HG03025 (cell line): ENCODE data around the gene CXXC5.
"Not testable (repeated sequence)": the region's sequence is repeated elsewhere in the genome, so short reads cannot be mapped to it uniquely, and the experiment has no call there.

Experiments
- ATAC-seq: cut with Tn5 transposase; IDR thresholded peaks from one replicate; pipeline ENCODE4 v1.9.1; 2021; ENCODE audit warnings: mild to moderate bottlenecking, moderate library complexity; ENCODE audit not compliant: unreplicated experiment, low FRiP score

The CXXC5 gene

DNA sequence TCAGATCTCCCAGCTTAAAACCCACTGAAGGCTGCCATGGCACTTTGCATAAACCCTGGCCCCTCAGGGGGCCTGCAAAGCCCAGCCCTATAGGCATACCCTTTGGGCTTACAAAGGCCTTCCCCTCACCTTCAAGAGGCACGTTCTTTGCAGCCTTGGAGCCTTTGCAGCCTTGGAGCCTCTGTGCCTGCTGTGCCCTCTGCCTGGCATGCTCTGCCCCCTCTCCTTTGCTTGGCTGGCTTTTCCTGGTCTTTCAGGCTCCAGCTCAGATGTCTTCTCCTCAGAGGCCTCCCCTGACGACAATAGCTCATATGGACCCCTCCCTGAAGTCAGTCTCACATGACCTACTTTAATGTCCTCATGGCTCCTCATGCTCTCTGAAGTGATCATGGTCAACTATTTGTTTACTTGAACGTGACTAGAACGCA is 60.3 kb downstream of the CXXC5 start:
- ATAC-seq, result no peak

DNA sequence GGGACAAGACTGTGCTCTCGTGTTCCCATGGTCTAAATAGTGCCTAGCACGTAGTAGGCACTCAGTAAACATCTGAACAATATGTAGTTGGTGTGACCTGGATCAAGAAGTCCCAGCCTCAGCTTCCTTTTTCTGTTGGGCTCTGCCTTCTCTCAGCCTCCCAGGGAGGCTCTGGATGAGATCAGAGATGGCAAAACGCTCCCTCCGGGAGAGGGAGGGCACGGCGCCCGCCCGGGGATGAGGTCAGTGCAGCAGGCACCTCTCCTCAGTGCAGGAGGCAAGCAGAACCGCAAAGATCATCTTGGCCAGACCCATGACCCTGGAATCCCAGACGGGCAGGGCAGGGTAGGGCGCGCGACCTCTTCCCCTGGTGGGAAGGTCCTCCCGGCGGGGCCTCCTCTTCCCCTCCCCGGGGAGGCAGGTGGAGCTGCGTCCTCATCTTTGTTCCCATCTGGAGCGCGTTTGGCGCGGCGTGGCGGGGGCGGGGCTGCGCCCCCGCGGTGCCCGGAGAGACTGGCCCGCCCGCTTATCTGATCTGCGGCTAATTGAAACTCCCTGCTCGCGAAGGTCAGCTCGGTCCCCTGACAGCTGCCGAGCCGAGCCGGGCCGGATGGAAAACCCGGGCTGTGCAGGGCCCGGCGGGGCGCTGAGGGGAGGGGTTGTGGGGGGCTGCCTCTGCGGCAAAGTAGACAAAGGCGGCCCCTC is 60.9 kb downstream of the CXXC5 start:
- ATAC-seq, result no peak

DNA sequence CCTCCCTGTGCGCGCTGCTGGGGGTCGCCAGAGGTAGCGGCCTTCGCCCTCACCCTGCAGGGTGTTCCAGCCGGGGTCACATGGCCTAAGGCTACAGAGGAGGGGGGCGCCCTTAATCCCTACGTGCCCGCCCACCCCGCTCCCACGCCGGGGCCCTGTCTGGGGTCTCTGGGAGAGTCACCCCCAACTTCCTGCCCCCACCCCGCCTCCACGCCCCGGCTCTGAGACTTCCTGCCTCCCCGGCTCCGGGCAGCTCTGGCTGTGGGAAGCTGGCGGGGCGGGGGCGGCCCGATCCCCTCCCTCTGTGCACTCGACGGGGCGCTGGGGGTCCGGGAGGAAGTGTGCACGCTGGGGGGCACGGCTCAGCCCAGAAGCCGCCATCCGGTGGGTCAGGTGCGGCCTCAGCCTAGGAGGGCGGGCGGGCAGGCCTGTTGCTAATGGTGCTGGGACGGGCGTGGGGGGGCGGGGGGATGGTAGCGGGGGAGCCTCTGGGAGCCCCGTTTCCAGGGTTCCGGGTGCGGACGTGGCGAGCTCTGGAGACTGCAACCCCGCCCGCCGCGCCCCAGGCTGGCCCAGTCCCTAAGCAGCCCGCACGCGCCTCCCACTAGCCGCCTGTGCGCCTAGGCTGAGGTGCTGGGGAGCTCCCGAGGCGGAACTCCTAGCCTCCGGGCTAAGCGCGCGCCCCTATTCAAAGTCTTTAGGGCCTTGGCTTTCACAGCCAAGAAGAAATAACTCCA is 61.6 kb downstream of the CXXC5 start:
- ATAC-seq, result no peak

DNA sequence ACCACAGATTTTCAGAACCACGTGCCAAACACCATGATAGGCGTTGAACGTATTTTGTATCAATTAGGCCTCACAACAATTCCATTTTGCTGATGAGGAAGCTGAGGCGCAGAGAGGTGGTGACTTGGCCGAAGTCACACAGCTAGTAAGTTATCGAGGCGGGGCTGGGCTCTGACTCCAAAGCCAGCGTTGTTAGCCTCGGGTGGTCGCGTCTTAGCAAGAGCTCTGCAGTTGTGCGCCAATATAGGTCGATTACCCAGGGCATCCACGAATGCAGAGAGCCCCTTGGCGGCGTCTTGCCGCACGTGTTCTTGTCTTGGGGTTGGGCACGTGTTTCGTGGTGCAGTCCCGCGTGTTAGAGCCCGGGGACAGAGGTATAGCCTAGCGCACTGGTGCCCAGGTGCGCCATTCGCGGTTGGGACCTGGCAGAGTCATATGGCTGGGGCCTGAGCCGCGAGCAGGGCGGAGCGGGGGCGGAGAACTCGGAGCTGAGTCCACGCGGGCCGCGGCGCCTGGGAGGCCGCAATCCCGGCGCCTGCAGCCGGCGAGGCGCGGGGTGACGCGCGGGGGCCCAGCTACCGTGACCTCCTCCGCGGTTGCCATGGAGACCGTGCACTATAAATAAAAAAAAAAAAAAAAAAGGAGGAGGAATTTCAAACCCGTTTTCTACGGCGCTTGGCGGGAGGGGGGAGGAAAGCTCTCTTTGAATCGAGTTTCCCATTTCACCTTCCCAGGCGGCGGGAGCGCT is 62.3 kb downstream of the CXXC5 start:
- no peak for ATAC-seq

DNA sequence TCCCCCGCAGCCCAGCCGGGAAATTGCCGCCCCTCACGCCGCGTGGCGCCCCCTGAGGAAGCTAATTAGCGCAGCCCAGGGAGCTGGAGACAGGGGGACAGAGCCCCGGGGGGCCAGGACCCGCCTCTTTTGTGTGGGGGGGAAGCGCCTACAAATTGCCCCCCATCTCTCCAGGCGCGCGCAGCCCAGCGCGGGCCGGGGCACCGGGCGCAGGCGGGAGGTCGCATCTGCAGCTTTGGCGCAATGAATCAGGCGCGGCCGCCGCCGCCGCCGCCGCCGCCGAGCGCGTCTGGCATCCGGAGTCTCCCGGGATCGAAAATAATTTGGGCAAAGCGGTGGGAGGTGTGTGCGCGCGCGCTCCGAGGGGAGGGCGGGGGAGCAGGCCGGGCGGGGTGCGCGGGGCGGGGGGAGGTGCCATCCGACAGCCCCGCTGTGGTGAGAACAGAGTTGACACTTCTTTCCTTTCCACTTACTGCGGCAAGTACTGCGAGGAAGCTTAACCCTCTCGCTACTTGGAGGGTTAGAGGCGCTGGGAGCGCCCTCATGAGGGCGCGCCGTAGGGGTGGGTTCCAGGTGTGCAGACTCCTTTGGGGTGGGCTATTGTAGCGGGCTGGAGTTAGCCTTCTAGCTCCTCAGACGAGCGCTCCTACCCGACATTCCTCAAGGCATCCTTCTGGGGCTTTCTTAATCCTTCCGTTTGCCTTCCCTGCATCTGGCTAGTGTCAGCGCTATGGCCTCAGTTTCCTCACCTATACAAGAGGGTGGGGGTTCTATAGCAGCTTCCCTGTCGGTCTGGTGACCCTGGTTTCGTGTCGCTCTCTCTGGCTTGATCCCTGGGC is 63.1 kb downstream of the CXXC5 start:
- ATAC-seq, result no peak

DNA sequence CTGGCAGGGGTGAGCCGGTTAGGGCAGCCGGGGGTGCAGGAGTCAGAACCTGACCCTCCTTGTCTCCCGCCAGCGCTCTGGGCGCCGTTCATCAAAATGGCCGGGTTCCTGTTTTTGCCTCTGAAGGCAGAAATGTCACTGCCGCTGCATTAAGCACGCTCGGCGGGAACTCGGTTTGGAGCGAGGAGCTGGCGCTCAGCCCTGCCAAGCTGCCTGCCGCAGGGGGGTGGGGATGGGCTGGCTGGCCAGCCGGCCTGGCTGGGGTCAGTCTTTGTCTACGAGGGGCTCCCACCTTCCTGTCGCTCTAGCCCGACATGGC is 63.7 kb downstream of the CXXC5 start:
- no peak for ATAC-seq

DNA sequence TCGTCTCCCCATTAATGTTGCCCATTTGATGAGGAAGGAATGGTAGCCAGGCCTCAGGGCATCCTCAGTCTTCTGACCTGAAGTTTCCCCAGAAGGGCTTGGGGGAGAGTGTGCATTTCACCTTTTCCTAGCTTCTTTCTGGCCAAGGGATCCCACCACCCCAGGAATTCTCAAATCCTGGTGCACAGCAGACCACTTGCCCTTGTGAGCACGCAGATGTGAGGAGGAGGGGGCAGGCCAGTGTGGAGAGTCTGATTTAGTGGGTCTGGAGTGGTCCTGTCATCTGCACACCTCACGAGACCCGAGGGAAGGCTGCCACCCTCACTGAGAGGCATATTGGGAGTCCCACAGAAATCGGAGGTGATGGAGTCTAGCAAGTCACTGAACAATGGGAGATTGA is 64.3 kb downstream of the CXXC5 start:
- no peak for ATAC-seq

DNA sequence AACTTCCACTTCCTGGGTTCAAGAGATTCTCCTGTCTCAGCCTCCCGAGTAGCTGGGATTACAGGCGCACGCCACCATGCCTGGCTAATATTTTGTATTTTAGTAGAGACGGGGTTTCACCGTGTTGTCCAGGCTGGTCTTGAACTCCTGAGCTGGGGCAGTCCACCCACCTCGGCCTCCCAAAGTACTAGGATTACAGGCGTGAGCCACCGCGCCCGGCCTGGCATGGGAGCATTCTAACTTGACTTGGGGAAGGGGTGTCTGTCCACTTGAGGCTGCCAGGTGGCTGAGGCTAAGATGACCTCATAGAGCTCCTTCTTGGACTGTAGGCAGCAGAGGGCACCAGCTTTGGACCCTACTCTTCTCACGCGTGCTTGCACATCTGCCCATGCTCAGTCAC is 65.7 kb downstream of the CXXC5 start:
- ATAC-seq, result not testable (repeated sequence)

DNA sequence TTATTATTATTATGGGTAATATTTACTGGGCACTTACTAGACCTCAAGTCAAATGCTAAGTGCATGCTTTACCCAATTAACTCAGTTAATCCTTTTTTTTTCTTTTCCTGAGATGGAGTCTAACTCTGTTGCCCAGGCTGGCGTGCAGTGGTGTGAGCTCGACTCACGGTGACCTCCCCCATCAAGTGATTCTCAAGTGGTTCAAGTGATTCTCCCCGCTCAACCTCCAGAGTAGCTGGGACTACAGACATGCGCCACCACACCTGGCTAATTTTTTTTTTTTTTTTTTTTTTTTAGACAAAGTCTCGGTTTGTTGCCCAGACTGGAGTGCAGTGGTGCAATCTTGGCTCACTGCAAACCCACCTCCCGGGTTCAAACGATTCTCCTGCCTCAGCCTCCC is 69.1 kb downstream of the CXXC5 start:
- ATAC-seq, result no peak

DNA sequence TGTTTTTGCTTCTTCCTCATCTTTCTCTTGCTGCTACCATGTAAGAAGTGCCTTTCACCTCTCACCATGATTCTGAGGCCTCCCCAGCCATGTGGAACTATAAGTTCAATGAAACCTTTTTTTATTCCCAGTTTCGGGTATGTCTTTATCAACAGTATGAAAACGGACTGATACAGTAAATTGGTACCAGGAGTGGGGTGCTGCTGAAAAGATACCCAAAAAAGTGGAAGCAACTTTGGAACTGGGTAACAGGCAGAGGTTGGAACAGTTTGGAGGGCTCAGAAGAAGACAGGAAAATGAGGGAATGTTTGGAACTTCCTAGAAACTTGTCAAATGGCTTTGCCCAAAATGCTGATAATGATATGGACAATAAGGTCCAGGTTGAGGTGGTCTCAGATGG is 70.3 kb downstream of the CXXC5 start:
- not testable (repeated sequence) for ATAC-seq

DNA sequence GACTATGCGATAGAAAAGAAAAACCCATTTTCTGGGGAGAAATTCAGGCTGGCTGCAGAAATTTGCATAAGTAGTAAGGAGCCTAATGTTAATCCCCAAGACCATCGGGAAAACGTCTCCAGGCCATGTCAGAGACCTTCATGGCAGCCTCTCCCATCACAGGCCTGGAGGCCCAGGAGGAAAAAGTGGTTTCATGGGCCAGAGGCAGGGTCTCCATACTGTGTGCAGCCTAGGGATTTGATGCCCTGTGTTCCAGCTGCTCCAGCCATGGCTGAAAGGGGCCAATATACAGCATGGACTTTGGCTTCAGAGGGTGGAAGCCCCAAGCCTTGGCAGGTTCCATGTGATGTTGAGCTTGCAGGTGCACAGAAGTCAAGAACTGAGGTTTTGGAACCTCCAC is 71.8 kb downstream of the CXXC5 start:
- not testable (repeated sequence) for ATAC-seq

DNA sequence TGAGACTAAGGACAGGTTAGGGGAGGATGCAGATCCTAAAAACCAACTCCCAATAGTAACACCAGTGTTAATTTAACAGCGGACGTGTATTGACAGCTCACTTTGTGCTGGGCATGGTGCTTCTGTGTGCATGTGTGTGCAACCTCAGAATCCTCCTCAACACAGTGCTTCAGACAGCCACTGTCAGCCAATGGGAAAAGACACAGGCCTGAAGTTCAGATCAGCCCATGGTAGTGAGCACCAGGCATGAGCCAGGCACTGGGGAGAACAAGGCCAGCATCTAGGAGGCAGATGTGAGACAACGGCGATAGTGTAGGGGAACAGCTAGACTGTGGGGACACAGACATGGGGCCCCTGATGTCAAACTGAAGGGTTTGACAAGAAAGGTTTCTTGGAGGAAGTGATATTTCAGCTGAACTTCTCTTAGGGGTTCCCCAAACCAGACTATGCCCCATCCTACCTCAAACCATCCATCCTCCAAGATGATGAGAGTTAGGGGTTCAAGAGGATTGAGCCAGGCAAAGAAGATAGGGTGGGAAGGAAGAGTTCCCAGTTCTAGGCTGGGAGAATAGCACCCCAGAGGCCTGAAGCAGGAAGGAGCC is 75.9 kb downstream of the CXXC5 start:
- no peak for ATAC-seq

DNA sequence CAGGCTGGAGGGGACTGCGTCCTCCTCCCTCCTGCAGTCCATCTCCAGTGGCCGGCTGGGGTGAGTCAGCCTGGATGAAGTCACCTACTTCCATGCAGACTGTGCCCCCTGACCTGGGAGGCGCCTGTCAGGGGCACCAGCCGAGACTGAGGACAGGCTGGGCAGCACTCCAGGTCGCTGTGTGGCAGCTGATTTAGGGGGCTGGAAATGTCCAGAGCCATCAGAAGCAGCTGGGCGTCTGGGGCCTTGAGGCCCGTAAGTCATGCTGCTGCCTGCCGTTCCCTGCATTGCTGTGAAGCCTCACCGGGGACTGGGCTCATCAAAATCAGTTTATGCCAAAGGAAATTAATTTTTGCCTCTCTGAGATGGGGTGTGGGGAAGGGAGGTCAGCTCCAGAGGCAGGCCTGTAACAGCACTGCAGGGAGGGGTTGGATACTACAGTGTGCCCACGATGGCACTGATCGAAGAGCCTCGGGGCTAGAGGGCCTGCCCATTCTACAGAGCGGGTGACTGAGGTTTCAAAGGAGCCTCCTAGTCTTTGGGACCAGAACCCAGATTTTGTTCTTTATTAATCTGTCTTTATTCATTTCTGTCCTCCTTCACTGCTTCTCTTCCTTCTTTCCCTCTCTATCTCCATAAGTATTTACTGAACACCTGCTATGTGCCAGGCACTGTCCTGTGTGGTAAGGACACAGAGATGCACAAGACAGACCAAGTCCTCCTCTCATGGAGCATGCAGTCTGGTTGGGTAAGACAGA is 77.1 kb downstream of the CXXC5 start:
- no peak for ATAC-seq

DNA sequence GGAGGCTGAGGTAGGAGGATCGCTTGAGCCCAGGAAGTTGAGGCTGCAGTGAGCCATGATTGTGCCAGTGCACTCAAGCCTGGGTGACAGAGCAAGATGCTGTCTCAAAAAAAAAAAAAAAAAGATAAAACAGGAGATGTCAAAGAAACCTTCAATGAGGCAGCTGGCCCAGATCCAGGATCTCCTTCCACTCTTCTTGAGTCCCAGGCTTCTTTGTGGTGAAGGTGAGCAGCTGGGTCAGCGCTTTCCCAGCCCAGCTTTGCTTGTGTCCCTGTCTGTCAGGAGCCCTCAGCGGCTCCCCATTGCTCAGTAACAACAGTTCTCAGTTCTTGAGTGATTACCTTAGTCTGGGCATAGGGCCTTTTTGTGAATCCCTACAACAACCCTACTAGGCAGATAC is 78.1 kb downstream of the CXXC5 start:
- no peak for ATAC-seq

DNA sequence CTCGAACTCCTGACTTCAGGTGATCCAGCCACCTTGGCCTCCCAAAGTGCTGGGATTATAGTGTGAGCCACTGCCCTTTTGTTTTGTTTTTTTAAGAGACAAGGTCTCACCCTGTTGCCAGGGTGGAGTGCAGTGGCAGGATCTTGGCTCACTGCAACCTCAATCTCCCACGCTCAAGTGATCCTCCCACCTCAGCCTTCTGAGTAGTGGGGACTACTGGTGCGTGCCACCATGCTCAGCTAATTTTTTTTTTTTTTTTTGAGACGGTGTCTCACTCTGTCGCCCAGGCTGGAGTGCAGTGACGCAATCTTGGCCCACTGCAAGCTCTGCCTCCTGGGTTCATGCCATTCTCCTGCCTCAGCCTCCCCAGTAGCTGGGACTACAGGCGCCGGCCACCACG is 79.5 kb downstream of the CXXC5 start:
- not testable (repeated sequence) for ATAC-seq

DNA sequence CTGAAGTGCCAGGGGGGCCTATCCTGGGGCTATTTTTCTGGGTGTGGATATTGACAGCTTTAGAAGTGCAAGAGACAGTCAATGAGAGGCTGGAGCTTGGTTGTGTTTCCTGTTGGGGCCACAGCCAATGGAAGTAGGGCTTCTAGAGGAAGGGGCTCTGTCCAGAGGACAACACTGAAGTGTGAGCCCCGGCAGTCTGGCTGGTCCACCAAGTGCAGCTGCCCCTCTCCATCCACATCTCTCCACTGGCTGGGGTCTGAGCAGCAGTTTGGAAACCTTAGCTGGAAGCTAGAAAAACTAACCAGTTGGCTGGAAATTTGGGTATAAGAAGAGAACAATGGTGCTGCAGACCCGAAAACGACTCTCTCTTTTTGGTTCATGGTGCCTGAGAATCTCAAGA is 83.1 kb downstream of the CXXC5 start:
- ATAC-seq, result no peak

DNA sequence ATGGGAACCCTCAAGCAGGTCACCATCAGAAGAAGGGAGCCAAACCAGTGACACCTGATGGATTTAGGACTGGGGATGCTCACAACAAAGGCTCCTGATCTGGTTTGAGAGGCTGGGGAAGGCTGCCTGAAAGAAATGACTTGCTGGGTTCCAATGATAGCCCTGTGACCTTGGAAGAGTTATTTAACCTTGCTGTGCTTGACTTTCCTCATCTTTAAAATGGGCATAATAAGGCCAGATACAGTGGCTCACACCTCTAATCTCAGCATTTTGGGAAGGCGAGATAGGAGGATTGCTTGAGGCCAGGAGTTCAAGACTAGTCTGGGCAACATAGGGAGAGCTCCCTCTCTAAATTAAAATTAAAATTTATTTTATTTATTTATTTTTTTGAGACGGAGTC is 83.9 kb downstream of the CXXC5 start:
- no peak for ATAC-seq

DNA sequence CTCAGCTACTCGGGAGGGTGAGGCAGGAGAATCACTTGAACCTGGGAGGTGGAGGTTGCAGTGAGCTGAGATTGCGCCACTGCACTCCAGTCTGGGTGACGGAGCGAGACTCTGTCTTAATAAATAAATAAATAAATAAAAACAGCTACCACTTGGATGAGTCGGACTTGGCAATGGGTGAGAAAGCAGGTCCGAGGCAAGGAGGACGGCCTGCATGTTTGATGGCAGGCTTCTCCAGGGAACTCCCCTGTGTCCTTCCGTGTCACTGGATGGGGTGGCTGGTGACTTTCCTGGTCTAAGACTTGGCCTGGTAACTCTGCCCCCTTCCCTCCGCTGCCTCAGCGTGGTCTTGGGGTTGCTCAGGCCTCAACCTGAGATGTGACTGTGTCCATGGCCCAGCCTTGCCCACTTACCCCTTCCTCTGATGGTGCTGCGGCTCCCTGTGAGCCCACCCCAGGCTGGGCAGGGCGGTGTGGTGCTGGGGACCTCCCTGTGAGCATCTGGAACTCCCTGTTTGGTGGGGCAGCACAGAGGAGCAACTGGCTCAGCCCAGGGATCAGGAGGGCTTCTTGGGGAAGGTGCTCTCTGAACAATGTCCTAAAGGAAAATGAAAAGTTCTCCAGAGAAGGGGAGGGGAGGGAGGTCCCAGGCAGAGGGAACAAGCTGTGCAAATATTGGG is 85.0 kb downstream of the CXXC5 start:
- no peak for ATAC-seq
